ENCODE results near the gene COLGALT1. TPM values are rescaled to one million over a fixed set of nuclear protein-coding genes. Genes with fewer than 3 reads are reported as not detected.

The COLGALT1 gene
- total RNA-seq, 1 experiment from 2014 or later = 80.1 TPM

- intact Hi-C loops (cut with micrococcal nuclease; ENCODE audit: unreplicated experiment) = no loop called here
- Mint-ChIP-seq H3K27ac (ENCODE audit: unreplicated experiment) (no peak overlapping the region), H3K27me3 (ENCODE audit: insufficient read depth, unreplicated experiment) (no peaks in the 10 kb centered on the region), H3K4me3 (ENCODE audit: unreplicated experiment) (no peak overlapping the region), H3K4me1 (ENCODE audit: low read depth, unreplicated experiment) (peaks cover 7% of the 10 kb centered on the region), H3K36me3 (ENCODE audit: insufficient read depth, unreplicated experiment) (peaks cover 85% of the 10 kb centered on the region), H3K9me3 (ENCODE audit: unreplicated experiment) (no peaks in the 10 kb centered on the region)
- Histone ChIP-seq H3K4me1 (no peaks in the 10 kb centered on the region), H3K4me3 (ENCODE audit: low read depth, low read length) (no peak overlapping the region), H3K9me3 (no peaks in the 10 kb centered on the region), H3K27me3 (replicated peaks; ENCODE audit: control insufficient read depth, insufficient read depth, low read length) (no peaks in the 10 kb centered on the region), H3K36me3 (ENCODE audit: control insufficient read depth, insufficient read depth, low read length) (peaks cover 5% of the 10 kb centered on the region)
- no peak for TF ChIP-seq CTCF (IDR thresholded peaks at IDR 0.05; ENCODE audit: insufficient read depth in 1 of 2, low read depth in 1 of 2, low read length in 1 of 2, severe bottlenecking in 1 of 2, unreplicated experiment in 1 of 2)
- DNase-seq = no peak
- BruUV-seq (replicated peaks) = no TSS peak
- CTCF ChIA-PET = interaction anchor here (1.5 kb wide), 1 partner anchor 30 kb away, joined by 3 read pairs; no protein-coding TSS in a partner anchor
- POLR2A ChIA-PET = no interaction called here
Observed at GRCh38 chr19:17575871-17576757, 20.7 kb downstream of the COLGALT1 start.

GRCh38 chr19:17576758-17577456 lies 21.5 kb downstream of the COLGALT1 start:
- BruUV-seq (replicated peaks) = no TSS peak
- no peaks in the 10 kb centered on the region for H3K9me3 Mint-ChIP-seq (ENCODE audit: unreplicated experiment)
- POLR2A ChIA-PET = no interaction called here
- intact Hi-C loops (cut with micrococcal nuclease; ENCODE audit: unreplicated experiment) = no loop called here
- no peaks in the 10 kb centered on the region for H3K27me3 Mint-ChIP-seq (ENCODE audit: insufficient read depth, unreplicated experiment)
- no peak overlapping the region for H3K4me3 ChIP-seq (ENCODE audit: low read depth, low read length)
- no peaks in the 10 kb centered on the region for H3K27me3 ChIP-seq (replicated peaks; ENCODE audit: control insufficient read depth, insufficient read depth, low read length)
- peaks cover 5% of the 10 kb centered on the region for H3K36me3 ChIP-seq (ENCODE audit: control insufficient read depth, insufficient read depth, low read length)
- H3K4me3 Mint-ChIP-seq (ENCODE audit: unreplicated experiment) = no peak overlapping the region
- TF ChIP-seq CTCF (IDR thresholded peaks at IDR 0.05; ENCODE audit: insufficient read depth in 1 of 2, low read depth in 1 of 2, low read length in 1 of 2, severe bottlenecking in 1 of 2, unreplicated experiment in 1 of 2) = no peak
- H3K9me3 ChIP-seq = no peaks in the 10 kb centered on the region
- H3K27ac Mint-ChIP-seq (ENCODE audit: unreplicated experiment) = no peak overlapping the region
- H3K4me1 ChIP-seq = no peaks in the 10 kb centered on the region
- peak; percentile 25 to 70 for DNase-seq
- peaks cover 81% of the 10 kb centered on the region for H3K36me3 Mint-ChIP-seq (ENCODE audit: insufficient read depth, unreplicated experiment)
- H3K4me1 Mint-ChIP-seq (ENCODE audit: low read depth, unreplicated experiment) = peaks cover 7% of the 10 kb centered on the region
- CTCF ChIA-PET = no interaction called here

GRCh38 chr19:17577457-17578097 lies 22.1 kb downstream of the COLGALT1 start:
- TF ChIP-seq CTCF (IDR thresholded peaks at IDR 0.05; ENCODE audit: insufficient read depth in 1 of 2, low read depth in 1 of 2, low read length in 1 of 2, severe bottlenecking in 1 of 2, unreplicated experiment in 1 of 2) = no peak
- H3K27ac Mint-ChIP-seq (ENCODE audit: unreplicated experiment) = no peak overlapping the region
- no peaks in the 10 kb centered on the region for H3K9me3 Mint-ChIP-seq (ENCODE audit: unreplicated experiment)
- no peaks in the 10 kb centered on the region for H3K4me1 ChIP-seq
- POLR2A ChIA-PET = no interaction called here
- H3K36me3 ChIP-seq (ENCODE audit: control insufficient read depth, insufficient read depth, low read length) = peaks cover 5% of the 10 kb centered on the region
- H3K4me1 Mint-ChIP-seq (ENCODE audit: low read depth, unreplicated experiment) = peaks cover 7% of the 10 kb centered on the region
- H3K4me3 Mint-ChIP-seq (ENCODE audit: unreplicated experiment) = no peak overlapping the region
- peaks cover 81% of the 10 kb centered on the region for H3K36me3 Mint-ChIP-seq (ENCODE audit: insufficient read depth, unreplicated experiment)
- H3K27me3 Mint-ChIP-seq (ENCODE audit: insufficient read depth, unreplicated experiment) = no peaks in the 10 kb centered on the region
- no peaks in the 10 kb centered on the region for H3K9me3 ChIP-seq
- intact Hi-C loops (cut with micrococcal nuclease; ENCODE audit: unreplicated experiment) = no loop called here
- no peak for DNase-seq
- no peaks in the 10 kb centered on the region for H3K27me3 ChIP-seq (replicated peaks; ENCODE audit: control insufficient read depth, insufficient read depth, low read length)
- no TSS peak for BruUV-seq (replicated peaks)
- CTCF ChIA-PET = no interaction called here
- H3K4me3 ChIP-seq (ENCODE audit: low read depth, low read length) = no peak overlapping the region
